ENCODE results near the gene HYDIN. TPM values are rescaled to one million over a fixed set of nuclear protein-coding genes. Genes with fewer than 3 reads are reported as not detected.
"Not testable (repeated sequence)": the region's sequence is repeated elsewhere in the genome, so short reads cannot be mapped to it uniquely, and the experiment has no call there.

The HYDIN gene
- total and polyA plus RNA-seq, 2 experiments from 2014 or later, result 3.1 to 7.7 TPM

DNA sequence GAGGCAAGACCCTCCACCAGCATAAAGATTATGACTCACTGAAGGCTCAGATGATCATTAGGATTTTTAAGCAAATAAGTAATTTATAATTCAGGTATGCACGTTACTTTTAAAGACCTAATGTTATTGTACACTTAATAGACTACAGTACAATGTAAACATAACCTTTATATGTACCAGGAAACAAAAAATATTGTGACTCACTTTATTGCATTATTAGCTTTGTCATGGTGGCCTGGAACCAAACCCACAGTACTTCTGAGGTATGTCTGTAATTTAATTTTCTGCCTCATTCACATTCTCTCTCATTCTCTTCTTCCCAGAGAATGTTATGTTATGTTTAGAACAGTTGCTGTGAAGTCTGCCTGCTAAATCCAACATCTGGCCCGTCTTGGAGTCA, 407.8 kb downstream of the HYDIN start:
- not testable (repeated sequence) for H3K4me2 ChIP-seq; DNase-seq (ENCODE audit: low spot score); H3K4me3 Mint-ChIP-seq; H3K79me2 ChIP-seq (replicated peaks; ENCODE audit: insufficient read depth); H3K36me3 ChIP-seq (ENCODE audit: insufficient read depth); H3F3A ChIP-seq (replicated peaks; ENCODE audit: low read depth); H3K27me3 Mint-ChIP-seq (ENCODE audit: insufficient read depth, low read depth, poor library complexity); H3K36me3 Mint-ChIP-seq (ENCODE audit: low read depth); H3K27ac Mint-ChIP-seq; H3K9me3 Mint-ChIP-seq; H3K9me2 ChIP-seq (ENCODE audit: insufficient read depth); H4K20me1 ChIP-seq (replicated peaks; ENCODE audit: insufficient read depth); H2AFZ ChIP-seq; ATAC-seq; H3K27me3 ChIP-seq (ENCODE audit: insufficient read depth); H3K4me1 ChIP-seq (ENCODE audit: insufficient read depth); H3K4me1 Mint-ChIP-seq; H3K27ac ChIP-seq (ENCODE audit: low read depth); H3K4me3 ChIP-seq

DNA sequence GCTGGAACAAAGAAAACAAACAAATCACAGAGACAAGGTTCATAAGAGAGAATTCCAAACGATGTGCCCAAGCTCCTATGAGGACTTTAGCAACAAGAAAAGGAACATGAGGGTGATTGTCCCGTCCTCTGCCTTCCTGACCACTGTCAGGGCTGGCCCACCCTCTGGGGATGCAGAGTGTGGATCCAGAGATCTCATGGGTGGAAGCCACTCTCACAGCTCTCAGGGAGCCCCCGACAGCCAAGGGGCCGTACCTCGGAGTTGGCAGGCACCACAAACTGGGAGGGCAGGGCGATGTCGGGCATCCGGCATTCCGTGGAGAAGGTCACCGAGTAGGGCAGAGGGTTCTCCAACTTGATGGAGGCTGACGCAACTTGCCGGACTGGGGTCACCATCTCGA, 412.4 kb downstream of the HYDIN start:
- H3K4me3 Mint-ChIP-seq; H3K79me2 ChIP-seq (replicated peaks; ENCODE audit: insufficient read depth); H3K9me3 Mint-ChIP-seq; H3K27ac ChIP-seq (ENCODE audit: low read depth); H4K20me1 ChIP-seq (replicated peaks; ENCODE audit: insufficient read depth); H3K36me3 Mint-ChIP-seq (ENCODE audit: low read depth); ATAC-seq; H3K4me1 Mint-ChIP-seq; H3K36me3 ChIP-seq (ENCODE audit: insufficient read depth); H3F3A ChIP-seq (replicated peaks; ENCODE audit: low read depth); H3K4me3 ChIP-seq; H3K4me2 ChIP-seq; H3K27me3 Mint-ChIP-seq (ENCODE audit: insufficient read depth, low read depth, poor library complexity); H3K4me1 ChIP-seq (ENCODE audit: insufficient read depth); H3K9me2 ChIP-seq (ENCODE audit: insufficient read depth); H3K27ac Mint-ChIP-seq; DNase-seq (ENCODE audit: low spot score); H3K27me3 ChIP-seq (ENCODE audit: insufficient read depth); H2AFZ ChIP-seq: not testable (repeated sequence)

DNA sequence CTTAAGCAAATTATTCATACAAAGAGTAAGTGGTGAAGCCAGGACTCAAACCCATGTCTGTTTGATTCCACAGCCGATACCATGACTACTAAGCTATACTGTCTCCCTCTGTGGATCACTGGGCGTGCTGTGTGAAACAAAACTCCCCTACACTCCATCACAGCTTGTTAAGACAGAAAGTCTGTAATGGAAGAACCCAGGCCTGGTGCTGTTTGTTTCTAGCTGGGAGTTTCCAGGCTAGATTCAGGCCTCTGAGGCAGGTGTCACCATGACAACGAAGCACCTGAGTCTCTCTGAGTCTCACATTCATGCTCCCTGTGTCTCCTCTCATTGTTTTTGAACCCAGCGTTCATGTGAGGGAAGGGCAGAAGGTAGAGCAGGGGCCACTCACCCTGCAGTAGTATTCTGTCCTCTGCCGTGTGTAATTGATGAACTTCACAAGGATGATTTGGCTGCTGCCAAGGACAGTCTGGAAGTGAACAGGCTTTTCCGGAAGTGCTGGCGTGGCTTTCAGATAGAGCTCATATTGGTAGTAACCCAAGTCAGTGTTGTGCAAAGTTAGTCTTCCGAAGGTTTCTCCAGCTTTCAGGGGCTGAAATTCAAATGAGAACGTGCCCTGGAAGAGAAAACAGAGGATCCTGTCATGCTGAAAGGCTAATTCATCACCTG, 421.0 kb downstream of the HYDIN start:
- Histone ChIP-seq H2AFZ (no peak overlapping the region), H3K36me3 (ENCODE audit: insufficient read depth) (no peaks in the 10 kb centered on the region), H3K4me3 (no peak overlapping the region), H3K4me1 (ENCODE audit: insufficient read depth) (no peaks in the 10 kb centered on the region), H3K9me2 (ENCODE audit: insufficient read depth) (no peaks in the 10 kb centered on the region), H4K20me1 (replicated peaks; ENCODE audit: insufficient read depth) (no peaks in the 10 kb centered on the region; the same call in 1 of the 2 replicates), H3F3A (replicated peaks; ENCODE audit: low read depth) (no peaks in the 10 kb centered on the region), H3K4me2 (no peak overlapping the region), H3K27me3 (ENCODE audit: insufficient read depth) (peaks cover 23% of the 10 kb centered on the region), H3K79me2 (replicated peaks; ENCODE audit: insufficient read depth) (no peaks in the 10 kb centered on the region), H3K27ac (ENCODE audit: low read depth) (no peak overlapping the region)
- no peak for DNase-seq (ENCODE audit: low spot score)
- Mint-ChIP-seq H3K36me3 (ENCODE audit: low read depth) (no peaks in the 10 kb centered on the region), H3K27me3 (ENCODE audit: insufficient read depth, low read depth, poor library complexity) (peaks cover 10% of the 10 kb centered on the region), H3K4me3 (no peak overlapping the region), H3K27ac (no peak overlapping the region), H3K4me1 (no peaks in the 10 kb centered on the region), H3K9me3 (no peaks in the 10 kb centered on the region)
- ATAC-seq, result no peak
- no peak for TF ChIP-seq CREB1 (CRISPR knock-in tag; IDR thresholded peaks at IDR 0.05; ENCODE audit: low read depth)
- TF ChIP-seq, protein P1, sequence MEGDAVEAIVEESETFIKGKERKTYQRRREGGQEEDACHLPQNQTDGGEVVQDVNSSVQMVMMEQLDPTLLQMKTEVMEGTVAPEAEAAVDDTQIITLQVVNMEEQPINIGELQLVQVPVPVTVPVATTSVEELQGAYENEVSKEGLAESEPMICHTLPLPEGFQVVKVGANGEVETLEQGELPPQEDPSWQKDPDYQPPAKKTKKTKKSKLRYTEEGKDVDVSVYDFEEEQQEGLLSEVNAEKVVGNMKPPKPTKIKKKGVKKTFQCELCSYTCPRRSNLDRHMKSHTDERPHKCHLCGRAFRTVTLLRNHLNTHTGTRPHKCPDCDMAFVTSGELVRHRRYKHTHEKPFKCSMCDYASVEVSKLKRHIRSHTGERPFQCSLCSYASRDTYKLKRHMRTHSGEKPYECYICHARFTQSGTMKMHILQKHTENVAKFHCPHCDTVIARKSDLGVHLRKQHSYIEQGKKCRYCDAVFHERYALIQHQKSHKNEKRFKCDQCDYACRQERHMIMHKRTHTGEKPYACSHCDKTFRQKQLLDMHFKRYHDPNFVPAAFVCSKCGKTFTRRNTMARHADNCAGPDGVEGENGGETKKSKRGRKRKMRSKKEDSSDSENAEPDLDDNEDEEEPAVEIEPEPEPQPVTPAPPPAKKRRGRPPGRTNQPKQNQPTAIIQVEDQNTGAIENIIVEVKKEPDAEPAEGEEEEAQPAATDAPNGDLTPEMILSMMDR (conservative IDR thresholded peaks at IDR 0.05; ENCODE audit: low read depth in 2 of 2), result no peak
- TF ChIP-seq EZH2 (IDR thresholded peaks at IDR 0.05; ENCODE audit: low read depth, unreplicated experiment), result no peak

Measured in GM23338 (cell line).